ENCODE results near the gene SORBS2. TPM values are rescaled to one million over a fixed set of nuclear protein-coding genes. Genes with fewer than 3 reads are reported as not detected.
"Not testable (repeated sequence)": the region's sequence is repeated elsewhere in the genome, so short reads cannot be mapped to it uniquely, and the experiment has no call there.

Gene SORBS2, protein sequence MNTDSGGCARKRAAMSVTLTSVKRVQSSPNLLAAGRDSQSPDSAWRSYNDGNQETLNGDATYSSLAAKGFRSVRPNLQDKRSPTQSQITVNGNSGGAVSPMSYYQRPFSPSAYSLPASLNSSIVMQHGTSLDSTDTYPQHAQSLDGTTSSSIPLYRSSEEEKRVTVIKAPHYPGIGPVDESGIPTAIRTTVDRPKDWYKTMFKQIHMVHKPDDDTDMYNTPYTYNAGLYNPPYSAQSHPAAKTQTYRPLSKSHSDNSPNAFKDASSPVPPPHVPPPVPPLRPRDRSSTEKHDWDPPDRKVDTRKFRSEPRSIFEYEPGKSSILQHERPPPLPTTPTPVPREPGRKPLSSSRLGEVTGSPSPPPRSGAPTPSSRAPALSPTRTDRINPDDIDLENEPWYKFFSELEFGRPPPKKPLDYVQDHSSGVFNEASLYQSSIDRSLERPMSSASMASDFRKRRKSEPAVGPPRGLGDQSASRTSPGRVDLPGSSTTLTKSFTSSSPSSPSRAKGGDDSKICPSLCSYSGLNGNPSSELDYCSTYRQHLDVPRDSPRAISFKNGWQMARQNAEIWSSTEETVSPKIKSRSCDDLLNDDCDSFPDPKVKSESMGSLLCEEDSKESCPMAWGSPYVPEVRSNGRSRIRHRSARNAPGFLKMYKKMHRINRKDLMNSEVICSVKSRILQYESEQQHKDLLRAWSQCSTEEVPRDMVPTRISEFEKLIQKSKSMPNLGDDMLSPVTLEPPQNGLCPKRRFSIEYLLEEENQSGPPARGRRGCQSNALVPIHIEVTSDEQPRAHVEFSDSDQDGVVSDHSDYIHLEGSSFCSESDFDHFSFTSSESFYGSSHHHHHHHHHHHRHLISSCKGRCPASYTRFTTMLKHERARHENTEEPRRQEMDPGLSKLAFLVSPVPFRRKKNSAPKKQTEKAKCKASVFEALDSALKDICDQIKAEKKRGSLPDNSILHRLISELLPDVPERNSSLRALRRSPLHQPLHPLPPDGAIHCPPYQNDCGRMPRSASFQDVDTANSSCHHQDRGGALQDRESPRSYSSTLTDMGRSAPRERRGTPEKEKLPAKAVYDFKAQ (N-terminal part only)
- total RNA-seq (ENCODE audit: unreplicated experiment): 20.0 TPM
- long read RNA-seq, partial matches to known transcripts: 0 of 2 reads
- long read RNA-seq, other reads (novel, unspliced or antisense): 2 of 2 reads

DNA sequence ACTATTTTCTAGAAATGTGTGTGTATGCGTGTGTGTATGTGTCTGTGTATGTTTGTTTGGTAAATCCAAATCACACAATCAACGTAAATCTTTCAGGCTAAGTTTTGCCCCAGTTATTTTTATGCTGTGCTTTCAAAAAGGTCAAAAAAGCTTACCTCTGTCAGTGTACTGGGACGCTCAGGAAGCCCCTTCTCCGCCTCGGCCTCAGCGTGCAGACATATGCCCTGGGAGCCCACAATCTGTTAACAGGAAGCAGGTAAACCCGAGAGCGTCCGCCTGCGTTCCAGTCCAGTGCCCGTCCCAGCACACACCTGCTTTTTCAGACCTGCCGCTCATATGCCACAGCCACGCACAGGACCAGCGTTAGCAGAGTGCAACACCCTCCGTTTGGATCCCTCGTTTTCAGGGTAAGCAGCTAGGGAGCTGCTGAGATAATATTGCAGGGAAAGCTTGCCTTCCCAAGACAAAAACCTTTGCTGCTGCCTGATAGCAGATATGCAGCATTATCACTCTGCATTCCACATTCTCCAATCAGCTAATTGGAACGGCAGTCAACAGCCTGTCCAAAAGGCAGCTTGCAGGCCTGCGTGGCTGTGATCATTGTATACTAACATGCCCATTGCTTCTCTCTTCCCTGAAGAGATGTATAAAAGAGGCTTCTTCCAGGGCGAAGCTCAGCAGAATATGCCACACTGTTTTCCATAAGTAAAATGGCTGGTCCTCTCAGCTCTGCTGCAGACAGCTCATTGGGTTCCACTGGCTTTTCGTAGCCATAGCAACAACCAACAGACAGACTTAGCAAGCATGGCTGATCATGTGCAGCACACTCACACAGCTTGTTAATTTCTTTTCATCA lies at the start of gene SORBS2:
Gene SORBS2, minus strand, starts transcription at position 686 of the 856 bp plus-strand sequence. CDS start 121,623 bp downstream, outside the sequence.
- Mint-ChIP-seq H3K9me3 (ENCODE audit: unreplicated experiment) (no peaks in the 10 kb centered on the region), H3K27ac (ENCODE audit: unreplicated experiment) (no peak within 1 kb of the TSS), H3K4me3 (ENCODE audit: unreplicated experiment) (no peak within 1 kb of the TSS), H3K4me1 (ENCODE audit: unreplicated experiment) (peaks cover 10% of the 10 kb centered on the region), H3K27me3 (ENCODE audit: unreplicated experiment) (no peaks in the 10 kb centered on the region), H3K36me3 (ENCODE audit: low read depth, unreplicated experiment) (no peaks in the 10 kb centered on the region)
- DNase-seq (ENCODE audit: low spot score): no peak
- TF ChIP-seq, protein P1, sequence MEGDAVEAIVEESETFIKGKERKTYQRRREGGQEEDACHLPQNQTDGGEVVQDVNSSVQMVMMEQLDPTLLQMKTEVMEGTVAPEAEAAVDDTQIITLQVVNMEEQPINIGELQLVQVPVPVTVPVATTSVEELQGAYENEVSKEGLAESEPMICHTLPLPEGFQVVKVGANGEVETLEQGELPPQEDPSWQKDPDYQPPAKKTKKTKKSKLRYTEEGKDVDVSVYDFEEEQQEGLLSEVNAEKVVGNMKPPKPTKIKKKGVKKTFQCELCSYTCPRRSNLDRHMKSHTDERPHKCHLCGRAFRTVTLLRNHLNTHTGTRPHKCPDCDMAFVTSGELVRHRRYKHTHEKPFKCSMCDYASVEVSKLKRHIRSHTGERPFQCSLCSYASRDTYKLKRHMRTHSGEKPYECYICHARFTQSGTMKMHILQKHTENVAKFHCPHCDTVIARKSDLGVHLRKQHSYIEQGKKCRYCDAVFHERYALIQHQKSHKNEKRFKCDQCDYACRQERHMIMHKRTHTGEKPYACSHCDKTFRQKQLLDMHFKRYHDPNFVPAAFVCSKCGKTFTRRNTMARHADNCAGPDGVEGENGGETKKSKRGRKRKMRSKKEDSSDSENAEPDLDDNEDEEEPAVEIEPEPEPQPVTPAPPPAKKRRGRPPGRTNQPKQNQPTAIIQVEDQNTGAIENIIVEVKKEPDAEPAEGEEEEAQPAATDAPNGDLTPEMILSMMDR (IDR thresholded peaks at IDR 0.05; ENCODE audit: unreplicated experiment): no peak

DNA sequence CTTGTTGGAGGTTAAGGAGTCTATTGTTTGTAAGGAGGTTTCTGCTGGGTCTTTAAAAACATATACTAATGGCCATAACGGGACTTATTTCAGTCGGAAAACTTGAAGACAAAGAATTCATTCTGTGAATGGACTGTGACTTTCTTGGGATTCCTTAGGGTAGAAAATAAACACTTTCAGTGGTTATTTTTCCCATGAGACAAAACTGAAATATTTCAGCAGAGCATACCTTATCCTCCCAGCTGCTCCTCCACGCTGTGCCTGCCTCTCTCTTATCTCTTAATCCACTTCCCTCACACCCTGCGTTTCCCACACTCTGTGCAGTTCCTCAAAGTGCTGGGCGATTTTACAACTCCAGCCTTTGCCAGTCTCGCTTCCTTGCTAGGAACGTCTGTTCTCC lies 47.1 kb upstream of the SORBS2 start:
- TF ChIP-seq, protein P1 (IDR thresholded peaks at IDR 0.05; ENCODE audit: unreplicated experiment): no peak
- H3K4me1 Mint-ChIP-seq (ENCODE audit: unreplicated experiment): no peaks in the 10 kb centered on the region
- H3K27ac Mint-ChIP-seq (ENCODE audit: unreplicated experiment): peak overlapping the region; percentile 22
- DNase-seq (ENCODE audit: low spot score): no peak
- H3K27me3 Mint-ChIP-seq (ENCODE audit: unreplicated experiment): peaks cover 2% of the 10 kb centered on the region
- peaks cover 10% of the 10 kb centered on the region for H3K9me3 Mint-ChIP-seq (ENCODE audit: unreplicated experiment)
- H3K4me3 Mint-ChIP-seq (ENCODE audit: unreplicated experiment): no peak overlapping the region
- H3K36me3 Mint-ChIP-seq (ENCODE audit: low read depth, unreplicated experiment): peaks cover 14% of the 10 kb centered on the region

DNA sequence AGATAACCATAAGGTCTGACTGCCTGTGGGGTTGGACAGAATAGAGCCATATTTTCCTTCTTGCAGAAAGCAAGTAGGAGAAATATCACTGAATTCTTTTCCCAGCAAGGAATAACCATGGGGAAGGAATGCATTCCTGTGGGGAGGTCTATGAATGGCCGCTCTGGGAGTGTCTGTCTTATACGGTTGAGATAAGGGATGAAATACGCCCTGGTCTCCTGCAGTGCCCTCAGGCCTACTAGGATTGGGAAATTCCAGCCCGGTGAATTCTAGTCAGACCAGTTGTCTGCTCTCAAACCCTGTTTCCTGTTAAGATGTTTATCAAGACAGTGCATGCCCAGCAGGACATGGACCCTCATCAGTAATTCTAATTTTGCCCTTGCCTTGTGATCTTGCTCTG lies 45.6 kb upstream of the SORBS2 start:
- H3K27ac Mint-ChIP-seq (ENCODE audit: unreplicated experiment); H3K27me3 Mint-ChIP-seq (ENCODE audit: unreplicated experiment); H3K4me3 Mint-ChIP-seq (ENCODE audit: unreplicated experiment); H3K4me1 Mint-ChIP-seq (ENCODE audit: unreplicated experiment); DNase-seq (ENCODE audit: low spot score): not testable (repeated sequence)
- Mint-ChIP-seq H3K36me3 (ENCODE audit: low read depth, unreplicated experiment) (peaks cover 14% of the 10 kb centered on the region), H3K9me3 (ENCODE audit: unreplicated experiment) (peaks cover 10% of the 10 kb centered on the region)

DNA sequence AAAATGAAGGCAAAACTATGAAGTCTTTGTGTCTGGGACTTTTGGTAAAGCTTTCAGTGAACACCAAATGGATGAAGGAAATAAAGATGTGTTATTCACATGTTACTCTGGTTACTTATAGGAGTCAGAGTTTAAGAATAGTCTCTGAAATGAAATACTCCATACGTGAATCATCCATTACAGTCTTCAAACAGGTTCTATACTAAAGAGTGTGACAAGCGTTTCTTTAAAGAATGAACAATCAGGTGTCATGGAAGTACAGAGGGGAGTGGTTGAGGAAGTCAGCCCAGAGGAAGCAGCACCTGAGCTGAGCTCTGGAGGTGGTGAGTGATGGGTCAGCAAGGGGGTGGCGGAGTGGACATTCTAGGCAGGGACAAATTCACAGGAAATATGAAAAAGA lies 41.8 kb upstream of the SORBS2 start:
- no peak for DNase-seq (ENCODE audit: low spot score)
- H3K9me3 Mint-ChIP-seq (ENCODE audit: unreplicated experiment): peaks cover 10% of the 10 kb centered on the region
- no peaks in the 10 kb centered on the region for H3K4me1 Mint-ChIP-seq (ENCODE audit: unreplicated experiment)
- peaks cover 18% of the 10 kb centered on the region for H3K36me3 Mint-ChIP-seq (ENCODE audit: low read depth, unreplicated experiment)
- no peak overlapping the region for H3K4me3 Mint-ChIP-seq (ENCODE audit: unreplicated experiment)
- TF ChIP-seq, protein P1 (IDR thresholded peaks at IDR 0.05; ENCODE audit: unreplicated experiment): no peak
- no peaks in the 10 kb centered on the region for H3K27me3 Mint-ChIP-seq (ENCODE audit: unreplicated experiment)
- no peak overlapping the region for H3K27ac Mint-ChIP-seq (ENCODE audit: unreplicated experiment)

All from endothelial cell (in vitro differentiated cells).